ENCODE measurements around the gene BRIX1. TPM values are rescaled to one million over a fixed set of nuclear protein-coding genes. Genes with fewer than 3 reads are reported as not detected.
"Not testable (repeated sequence)": the region's sequence is repeated elsewhere in the genome, so short reads cannot be mapped to it uniquely, and the experiment has no call there.

The BRIX1 gene
- total RNA-seq, 2 donors from 2014 or later: 5.6 to 9.3 TPM

DNA sequence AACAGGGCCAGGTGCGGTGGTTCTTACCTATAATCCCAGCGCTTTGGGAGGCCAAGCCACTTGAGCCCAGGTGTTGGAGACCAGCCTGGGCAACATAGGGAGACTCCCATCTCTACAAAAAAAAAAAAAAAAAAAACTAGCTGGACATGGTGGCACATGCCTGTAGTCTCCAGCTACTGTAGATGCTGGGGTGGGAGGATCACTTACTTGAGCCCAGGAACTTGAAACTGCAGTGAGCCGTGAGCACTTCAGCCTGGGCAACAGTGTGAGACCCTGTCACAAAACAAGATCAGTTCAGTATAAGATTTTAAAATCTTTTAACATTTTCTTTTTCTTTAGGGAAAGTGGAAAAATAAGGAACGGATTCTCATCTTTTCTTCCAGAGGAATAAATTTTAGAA is 2.5 kb downstream of the BRIX1 start:
- H3K27ac ChIP-seq: no peak overlapping the region
- WGBS, 2 donors: 81 to 87% methylated on average over 4 of the region's 4 CpGs
- H3K36me3 ChIP-seq (replicated peaks in 1 of 2; ENCODE audit: insufficient read depth in 1 of 2, low read depth in 2 of 2): peaks cover 0 to 8% of the 10 kb centered on the region in 2 donors
- TF ChIP-seq, protein P1, sequence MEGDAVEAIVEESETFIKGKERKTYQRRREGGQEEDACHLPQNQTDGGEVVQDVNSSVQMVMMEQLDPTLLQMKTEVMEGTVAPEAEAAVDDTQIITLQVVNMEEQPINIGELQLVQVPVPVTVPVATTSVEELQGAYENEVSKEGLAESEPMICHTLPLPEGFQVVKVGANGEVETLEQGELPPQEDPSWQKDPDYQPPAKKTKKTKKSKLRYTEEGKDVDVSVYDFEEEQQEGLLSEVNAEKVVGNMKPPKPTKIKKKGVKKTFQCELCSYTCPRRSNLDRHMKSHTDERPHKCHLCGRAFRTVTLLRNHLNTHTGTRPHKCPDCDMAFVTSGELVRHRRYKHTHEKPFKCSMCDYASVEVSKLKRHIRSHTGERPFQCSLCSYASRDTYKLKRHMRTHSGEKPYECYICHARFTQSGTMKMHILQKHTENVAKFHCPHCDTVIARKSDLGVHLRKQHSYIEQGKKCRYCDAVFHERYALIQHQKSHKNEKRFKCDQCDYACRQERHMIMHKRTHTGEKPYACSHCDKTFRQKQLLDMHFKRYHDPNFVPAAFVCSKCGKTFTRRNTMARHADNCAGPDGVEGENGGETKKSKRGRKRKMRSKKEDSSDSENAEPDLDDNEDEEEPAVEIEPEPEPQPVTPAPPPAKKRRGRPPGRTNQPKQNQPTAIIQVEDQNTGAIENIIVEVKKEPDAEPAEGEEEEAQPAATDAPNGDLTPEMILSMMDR (IDR thresholded peaks at IDR 0.05): no peak
- TF ChIP-seq POLR2A (IDR thresholded peaks at IDR 0.05): no peak
- no peaks in the 10 kb centered on the region for H3K9me3 ChIP-seq
- intact Hi-C loops (cut with DNase I): no loop called here
- ATAC-seq: no peak
- H3K4me1 ChIP-seq: peaks cover 27% of the 10 kb centered on the region
- H3K27me3 ChIP-seq: no peaks in the 10 kb centered on the region
- no peak for DNase-seq
- no peak overlapping the region for H3K4me3 ChIP-seq

DNA sequence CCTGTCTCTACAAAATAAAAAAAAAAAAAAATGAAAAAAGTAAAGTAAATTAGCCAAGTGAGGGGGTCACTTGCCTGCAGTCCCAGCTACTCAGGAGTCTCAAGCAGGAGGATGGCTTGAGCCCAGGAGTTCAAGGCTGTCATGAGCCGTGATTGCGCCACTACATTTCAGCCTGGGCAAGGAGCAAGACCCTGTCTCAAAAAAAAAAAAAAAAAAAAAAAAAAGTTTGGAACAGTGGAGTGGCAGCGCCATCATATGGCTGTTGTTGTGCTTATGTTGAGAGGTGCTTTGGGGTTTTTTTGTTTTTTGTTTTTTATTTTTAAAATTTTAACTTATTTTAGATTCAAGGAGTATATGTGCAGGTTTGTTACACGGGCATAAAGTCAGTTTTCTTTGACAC is 3.6 kb downstream of the BRIX1 start:
- intact Hi-C loops (cut with DNase I): no loop called here
- WGBS, 2 donors: 84 to 88% methylated on average over 4 of the region's 4 CpGs
- Histone ChIP-seq H3K4me3 (no peak overlapping the region), H3K27ac (no peak overlapping the region), H3K9me3 (no peaks in the 10 kb centered on the region), H3K27me3 (no peaks in the 10 kb centered on the region), H3K36me3 (replicated peaks in 1 of 2; ENCODE audit: insufficient read depth in 1 of 2, low read depth in 2 of 2) (peaks cover 0 to 11% of the 10 kb centered on the region in 2 donors), H3K4me1 (peaks cover 27% of the 10 kb centered on the region)
- TF ChIP-seq POLR2A (IDR thresholded peaks at IDR 0.05): no peak
- TF ChIP-seq, protein P1 (IDR thresholded peaks at IDR 0.05): no peak
- no peak for DNase-seq
- no peak for ATAC-seq

DNA sequence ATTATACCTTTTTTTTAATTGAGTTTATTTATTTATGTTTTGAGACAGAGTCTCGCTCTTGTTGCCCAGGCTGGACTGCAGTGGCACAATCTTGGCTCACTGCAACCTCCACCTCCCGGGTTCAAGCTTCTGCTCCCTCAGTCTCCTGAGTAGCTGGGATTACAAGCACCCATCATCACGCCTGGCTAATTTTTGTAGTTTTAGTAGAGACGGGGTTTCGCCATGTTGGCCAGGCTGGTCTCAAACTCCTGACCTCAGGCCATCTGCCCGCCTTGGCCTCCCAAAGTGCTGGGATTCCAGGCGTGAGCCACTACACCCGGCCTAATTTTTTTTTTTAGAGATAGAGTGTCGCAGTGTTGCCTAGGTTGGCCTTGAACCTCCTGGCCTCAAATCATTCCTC is 7.7 kb downstream of the BRIX1 start:
- peaks cover 14% of the 10 kb centered on the region for H3K4me1 ChIP-seq
- peaks cover 5 to 21% of the 10 kb centered on the region in 2 donors for H3K36me3 ChIP-seq (replicated peaks in 1 of 2; ENCODE audit: insufficient read depth in 1 of 2, low read depth in 2 of 2)
- WGBS, 2 donors: 85 to 86% methylated on average over 9 of the region's 9 CpGs

DNA sequence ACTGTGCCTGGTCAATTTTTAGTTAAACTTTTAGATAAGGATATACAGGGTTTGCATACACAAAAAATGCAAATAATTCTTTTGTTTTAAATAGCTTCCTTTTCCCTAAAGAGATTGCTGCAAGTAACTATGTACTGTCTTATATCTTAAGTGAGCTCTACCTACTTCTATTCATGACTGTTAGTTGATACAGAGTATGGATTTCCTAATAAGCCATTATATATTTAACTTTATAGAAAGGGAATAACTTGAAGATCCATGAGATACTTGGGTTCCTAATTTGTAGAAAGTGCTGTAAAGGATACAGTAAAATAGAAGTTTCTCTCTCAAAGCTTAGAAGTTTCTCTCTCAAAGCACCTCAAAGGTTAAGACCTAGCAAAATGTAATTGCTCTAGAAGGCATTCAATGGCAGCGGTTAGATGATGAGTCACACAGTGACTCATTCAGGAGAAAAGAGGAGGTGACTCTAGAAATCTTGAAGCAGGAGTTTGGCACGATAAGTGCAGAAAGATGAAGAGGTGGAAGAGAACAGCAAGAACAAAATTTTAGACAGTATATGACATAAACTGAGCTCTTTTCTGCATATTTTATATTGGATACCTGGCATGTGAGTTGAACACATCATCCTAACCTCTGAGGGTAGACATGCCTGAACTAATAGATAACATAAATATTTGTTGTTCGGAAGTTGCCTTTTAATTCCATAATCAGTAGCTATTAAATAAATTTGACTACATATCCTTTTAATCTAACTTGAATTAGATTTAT is 8.4 kb downstream of the BRIX1 start:
- peak overlapping the region in 1 of 4 donors; percentile 35 for H3K27ac ChIP-seq
- H3K4me3 ChIP-seq: no peak overlapping the region
- ATAC-seq (peak; percentile 77), DNase-seq (peak in 2 of 4 donors; percentile 21 to 25)
- peaks cover 5 to 21% of the 10 kb centered on the region in 2 donors for H3K36me3 ChIP-seq (replicated peaks in 1 of 2; ENCODE audit: insufficient read depth in 1 of 2, low read depth in 2 of 2)
- no peaks in the 10 kb centered on the region for H3K9me3 ChIP-seq
- intact Hi-C loops (cut with DNase I): no loop called here
- peaks cover 14% of the 10 kb centered on the region for H3K4me1 ChIP-seq
- 32 to 36% methylated on average over 3 of the region's 3 CpGs for whole genome bisulfite sequencing, 2 donors
- TF ChIP-seq POLR2A (IDR thresholded peaks at IDR 0.05): no peak
- TF ChIP-seq, protein P1 (IDR thresholded peaks at IDR 0.05): no peak
- no peaks in the 10 kb centered on the region for H3K27me3 ChIP-seq

More for the DNA sequence above, 7.7 kb downstream of the BRIX1 start:
- H3K27ac ChIP-seq; DNase-seq; intact Hi-C loops (cut with DNase I); ATAC-seq; H3K27me3 ChIP-seq; H3K9me3 ChIP-seq; H3K4me3 ChIP-seq: not testable (repeated sequence)

DNA sequence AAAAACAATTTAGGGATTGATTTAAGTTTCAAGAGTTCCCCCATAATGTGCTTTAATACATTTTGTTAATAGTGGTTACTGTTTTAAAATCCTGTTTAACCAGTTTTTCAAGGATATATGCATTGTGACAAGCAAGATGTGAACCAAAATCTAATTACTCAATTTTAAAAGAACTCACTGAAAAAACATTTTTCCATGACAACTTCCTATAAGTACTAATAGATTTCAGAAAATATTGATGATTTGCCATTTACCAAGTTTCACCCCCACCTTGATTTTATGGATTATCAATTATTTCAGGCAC is 8.9 kb downstream of the BRIX1 start:
- ATAC-seq (no peak), DNase-seq (no peak)
- H3K4me3 ChIP-seq: no peak overlapping the region
- H3K36me3 ChIP-seq (replicated peaks in 1 of 2; ENCODE audit: insufficient read depth in 1 of 2, low read depth in 2 of 2): peaks cover 5 to 21% of the 10 kb centered on the region in 2 donors
- no peaks in the 10 kb centered on the region for H3K27me3 ChIP-seq
- peak overlapping the region in 1 of 4 donors; percentile 35 for H3K27ac ChIP-seq
- H3K4me1 ChIP-seq: peaks cover 14% of the 10 kb centered on the region
- TF ChIP-seq, protein P1 (IDR thresholded peaks at IDR 0.05): no peak
- TF ChIP-seq POLR2A (IDR thresholded peaks at IDR 0.05): no peak
- H3K9me3 ChIP-seq: no peaks in the 10 kb centered on the region
- intact Hi-C loops (cut with DNase I): no loop called here

Measured in body of pancreas (tissue), 4 donors.